ENCODE data around the gene CBR3.
"Not testable (repeated sequence)": the region's sequence is repeated elsewhere in the genome, so short reads cannot be mapped to it uniquely, and the experiment has no call there.

The CBR3 gene

DNA sequence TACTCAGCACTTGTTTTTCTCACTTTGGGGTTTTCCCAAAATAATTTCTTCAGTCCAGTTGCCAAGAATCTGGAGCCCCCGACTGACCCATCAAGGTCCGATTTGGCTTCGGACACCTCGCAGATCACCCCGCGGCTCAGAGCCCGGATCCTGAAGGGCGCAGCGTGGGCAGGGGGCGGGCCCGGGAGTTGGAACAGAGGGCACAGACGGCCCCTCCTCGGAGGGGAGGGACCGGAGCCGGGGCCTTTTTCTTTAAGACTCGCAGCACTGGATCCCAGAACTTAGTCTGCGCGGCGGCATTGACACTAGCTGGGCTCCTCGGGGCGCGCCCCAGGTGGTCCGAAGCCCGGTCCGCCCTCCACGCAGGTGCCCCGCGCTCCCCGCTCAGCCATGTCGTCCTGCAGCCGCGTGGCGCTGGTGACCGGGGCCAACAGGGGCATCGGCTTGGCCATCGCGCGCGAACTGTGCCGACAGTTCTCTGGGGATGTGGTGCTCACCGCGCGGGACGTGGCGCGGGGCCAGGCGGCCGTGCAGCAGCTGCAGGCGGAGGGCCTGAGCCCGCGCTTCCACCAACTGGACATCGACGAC is at the start of gene CBR3:
CBR3 (plus strand) TSS at position 277 of the 588 bp plus-strand sequence; CDS start at position 391, 114 bp downstream.
- peak; percentile 64 for DNase-seq

- no peak for DNase-seq
Measured at GRCh38 chr21:36087362-36088138, 47.3 kb upstream of the CBR3 start.

- DNase-seq: no peak
Measured at GRCh38 chr21:36089946-36090345, 44.9 kb upstream of the CBR3 start.

DNA sequence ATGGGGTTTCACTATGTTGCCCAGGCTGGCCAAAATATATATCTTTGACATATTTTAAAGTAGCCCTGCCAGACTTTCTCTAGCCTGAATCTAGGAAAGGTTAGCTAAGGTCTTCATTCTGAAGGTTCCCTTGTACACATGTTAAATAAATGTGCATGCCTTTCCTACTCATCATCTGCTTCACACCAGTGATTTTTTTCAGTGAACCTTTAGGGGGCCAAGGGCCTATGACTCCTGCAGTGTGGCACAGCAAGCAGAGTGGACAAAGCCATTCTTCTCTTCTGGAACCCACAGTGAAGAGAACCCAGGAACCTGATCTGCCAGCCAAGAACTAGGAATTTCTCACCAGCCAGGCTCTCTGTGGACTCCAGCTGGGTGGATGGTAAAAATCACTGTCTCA is 42.2 kb upstream of the CBR3 start:
- DNase-seq: no peak

- DNase-seq: no peak
Measured at GRCh38 chr21:36093512-36093911, 41.4 kb upstream of the CBR3 start.

DNA sequence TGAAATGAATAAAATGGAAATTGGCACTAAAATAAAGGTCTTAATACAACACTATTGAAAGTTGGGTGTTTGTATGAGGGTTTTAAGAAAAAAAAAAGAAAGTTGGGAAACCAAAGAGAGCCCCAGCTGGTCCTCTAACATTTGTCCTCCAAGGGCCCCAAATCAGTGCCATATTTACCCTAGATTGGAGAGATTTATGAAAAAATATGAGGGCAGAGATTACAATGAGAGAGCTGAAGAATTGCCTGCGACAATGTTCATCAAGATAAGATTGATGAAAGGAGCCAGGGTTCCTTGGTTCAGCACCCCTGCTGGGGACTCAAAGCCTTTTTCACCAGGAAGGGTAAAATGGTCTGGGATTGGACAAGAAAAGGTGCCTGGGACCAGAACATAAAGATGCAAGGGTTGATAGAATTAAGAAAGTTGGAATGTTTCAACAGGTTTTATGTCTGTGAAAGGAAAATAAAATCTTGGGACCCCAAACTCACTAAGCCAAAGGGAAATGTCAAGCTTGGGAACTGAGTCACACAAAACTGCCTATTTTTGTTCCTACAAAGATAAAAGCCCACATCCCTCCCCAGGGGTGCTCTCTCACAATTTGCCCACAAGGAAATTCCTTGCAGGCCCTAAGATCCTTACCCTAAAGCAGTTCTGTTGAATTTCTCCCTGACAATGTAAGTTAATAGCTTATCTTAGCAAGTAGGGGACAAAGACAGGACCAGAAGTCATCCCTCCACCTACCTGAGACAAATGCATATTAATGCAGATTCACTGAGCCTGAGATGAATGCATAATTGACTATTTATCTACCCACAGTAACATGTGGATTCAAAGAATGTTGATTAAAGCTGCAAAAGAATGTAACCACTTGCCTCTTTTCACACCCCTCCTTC is 38.2 kb upstream of the CBR3 start:
- no peak for DNase-seq

GRCh38 chr21:36097427-36098181 is 37.3 kb upstream of the CBR3 start:
- DNase-seq: no peak

GRCh38 chr21:36098182-36098532 is 36.7 kb upstream of the CBR3 start:
- DNase-seq: no peak

DNA sequence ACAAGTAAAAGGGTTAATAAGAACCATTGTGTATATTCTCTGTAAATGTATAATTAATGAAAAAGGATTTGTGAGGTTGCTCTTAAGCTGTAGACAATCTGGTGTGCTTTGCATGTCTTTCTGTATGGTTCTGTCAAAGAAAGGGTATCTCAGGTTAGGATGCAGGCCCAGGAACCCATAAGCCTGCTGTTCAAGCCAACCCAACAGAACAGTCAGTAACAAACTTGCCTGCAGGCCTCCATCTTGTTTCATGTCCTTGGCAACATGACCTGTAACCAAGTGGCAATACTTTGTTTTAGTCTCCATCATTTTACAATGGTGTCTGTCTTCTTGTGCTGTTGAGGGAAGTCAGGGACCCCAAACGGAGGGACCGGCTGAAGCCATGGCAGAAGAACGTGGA is 35.9 kb upstream of the CBR3 start:
- DNase-seq: no peak

DNA sequence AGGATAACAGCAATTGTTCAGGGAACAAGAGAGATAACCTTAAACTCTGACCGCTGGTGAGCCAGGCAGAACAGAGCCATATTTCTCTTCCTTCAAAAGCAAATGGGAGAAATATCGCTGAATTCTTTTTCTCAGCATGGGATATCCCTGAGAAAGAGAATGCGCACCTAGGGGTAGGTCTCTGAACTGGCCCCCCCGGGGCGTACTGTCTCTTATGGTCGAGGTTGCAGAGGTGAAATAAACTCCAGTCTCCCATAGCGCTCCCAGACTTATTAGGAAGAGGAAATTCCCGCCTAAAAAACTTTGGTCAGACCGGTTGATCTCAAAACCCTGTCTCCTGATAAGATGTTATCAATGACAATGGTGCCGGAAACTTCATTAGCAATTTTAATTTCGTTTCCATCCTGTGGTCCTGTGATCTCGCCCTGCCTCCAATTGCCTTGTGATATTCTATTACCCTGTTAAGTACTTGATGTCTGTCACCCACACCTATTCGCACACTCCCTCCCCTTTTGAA is 35.1 kb upstream of the CBR3 start:
- DNase-seq: not testable (repeated sequence)

DNA sequence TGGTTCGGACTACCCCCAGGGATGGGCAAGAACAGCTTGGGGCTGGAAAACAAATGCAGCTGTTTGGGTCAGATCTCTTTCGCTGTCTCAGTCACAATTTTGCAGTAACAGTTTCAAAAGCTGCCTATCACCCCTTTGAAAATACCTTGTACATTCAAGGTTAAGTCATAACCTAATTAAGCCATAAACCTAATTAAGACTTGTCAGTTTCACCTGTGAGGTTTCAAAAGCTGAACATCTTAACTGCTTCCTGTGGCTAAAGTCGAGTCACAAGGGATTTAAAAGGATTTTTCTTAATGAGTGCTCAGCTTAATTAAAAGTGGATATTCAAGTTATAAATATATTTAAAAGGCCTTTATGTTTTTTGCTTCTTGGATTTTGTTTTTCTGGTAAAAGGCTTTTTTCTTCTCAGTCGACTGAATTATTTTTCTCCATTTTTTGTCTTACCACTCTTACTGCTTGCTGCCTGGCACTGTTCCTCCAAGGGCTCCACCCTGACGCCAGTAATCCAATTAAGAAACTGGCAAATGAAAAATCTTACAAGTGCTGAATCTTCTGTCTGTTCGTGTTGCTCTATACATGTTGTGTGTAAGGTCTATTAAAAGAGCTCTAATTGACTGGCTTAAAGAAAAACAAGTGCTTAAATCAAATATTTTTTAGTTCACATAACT is 33.8 kb upstream of the CBR3 start:
- no peak for DNase-seq

DNA sequence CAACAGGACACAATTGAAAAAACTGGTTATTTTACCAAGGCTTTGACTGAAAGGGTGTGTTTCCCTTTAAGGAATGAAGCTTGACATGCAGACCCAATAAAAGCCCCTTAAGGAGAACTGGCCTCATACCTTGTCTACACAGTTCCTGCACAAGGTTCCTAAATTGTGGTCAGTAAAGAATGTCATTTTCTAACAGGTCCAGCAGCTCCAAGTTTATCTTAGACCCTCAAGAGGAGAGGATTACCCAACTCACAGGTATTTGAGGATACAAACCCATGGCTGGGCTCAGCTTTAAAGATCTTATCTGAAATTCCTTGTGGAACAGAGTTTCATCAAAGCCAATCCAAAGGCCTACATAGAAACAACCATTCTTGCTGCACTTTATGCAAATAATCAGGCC is 31.4 kb upstream of the CBR3 start:
- no peak for DNase-seq

GRCh38 chr21:36104317-36105300 is 30.3 kb upstream of the CBR3 start:
- DNase-seq: peak; percentile 65

- no peak for DNase-seq
Measured at GRCh38 chr21:36105327-36105842, 29.5 kb upstream of the CBR3 start.

DNA sequence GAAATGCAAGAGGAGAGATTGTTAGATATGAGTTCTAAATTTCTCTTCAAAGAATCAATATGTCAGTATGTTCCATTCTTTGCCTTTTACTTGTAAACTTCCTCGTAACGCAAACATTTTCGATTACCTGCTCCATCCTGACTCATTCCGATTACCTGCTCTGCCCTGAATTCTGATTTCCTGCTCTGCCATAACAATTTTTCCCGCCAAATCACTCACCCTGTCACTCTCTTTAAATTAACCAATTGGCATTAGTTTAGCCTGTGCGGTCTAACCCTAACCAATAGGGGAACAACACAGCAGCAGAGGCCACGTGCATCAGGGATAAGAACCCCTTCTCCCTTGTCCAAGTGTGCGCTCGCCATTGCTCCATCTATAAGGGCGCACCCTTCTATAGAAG is 25.0 kb upstream of the CBR3 start:
- DNase-seq: no peak

DNA sequence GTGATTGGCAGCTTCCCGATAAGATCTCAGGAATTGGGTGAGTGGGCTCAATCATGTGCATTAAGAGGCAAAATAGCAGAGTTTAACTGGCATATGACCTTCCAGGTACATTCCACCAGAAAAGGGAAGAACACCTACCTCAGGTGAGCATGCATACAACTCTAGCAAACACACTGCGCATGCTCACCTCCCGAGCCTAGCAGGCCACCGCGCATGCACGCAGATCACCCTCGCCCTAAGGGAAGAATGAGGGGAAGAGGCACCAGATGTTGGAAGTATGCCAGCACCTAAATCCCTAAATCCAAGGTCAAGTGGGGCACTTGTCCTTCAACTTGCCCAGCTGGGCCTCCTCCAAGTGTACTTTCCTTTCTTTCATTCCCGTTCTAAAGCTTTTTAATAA is 23.6 kb upstream of the CBR3 start:
- DNase-seq: no peak

- DNase-seq: no peak
Measured at GRCh38 chr21:36113647-36114428, 21.0 kb upstream of the CBR3 start.

DNA sequence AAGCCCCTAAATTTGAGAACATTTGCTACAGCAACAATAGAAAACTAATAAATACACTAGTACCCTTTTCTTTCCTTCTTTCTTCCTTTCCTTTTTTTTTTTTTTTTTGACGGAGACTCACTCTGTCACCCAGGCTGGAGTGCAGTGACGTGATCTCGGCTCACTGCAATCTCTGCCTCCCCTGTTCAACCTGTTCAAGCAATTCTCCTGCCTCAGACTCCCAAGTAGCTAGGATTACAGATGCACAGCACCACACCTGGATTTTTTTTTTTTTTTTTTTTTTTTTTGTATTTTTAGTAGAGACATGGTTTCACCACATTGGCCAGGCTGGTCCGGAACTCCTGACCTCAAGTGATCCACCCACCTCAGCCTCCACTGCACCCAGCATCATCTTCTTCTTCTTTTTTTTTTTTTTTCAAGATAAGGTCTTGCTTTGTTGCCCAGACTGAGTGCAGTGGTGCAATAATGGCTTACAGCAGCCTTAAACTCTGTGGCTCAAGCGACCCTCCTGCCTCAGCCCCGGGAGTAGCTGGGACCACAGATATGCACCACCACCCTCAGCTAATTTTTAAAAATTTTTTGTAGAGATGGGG is 19.6 kb upstream of the CBR3 start:
- DNase-seq: no peak

DNA sequence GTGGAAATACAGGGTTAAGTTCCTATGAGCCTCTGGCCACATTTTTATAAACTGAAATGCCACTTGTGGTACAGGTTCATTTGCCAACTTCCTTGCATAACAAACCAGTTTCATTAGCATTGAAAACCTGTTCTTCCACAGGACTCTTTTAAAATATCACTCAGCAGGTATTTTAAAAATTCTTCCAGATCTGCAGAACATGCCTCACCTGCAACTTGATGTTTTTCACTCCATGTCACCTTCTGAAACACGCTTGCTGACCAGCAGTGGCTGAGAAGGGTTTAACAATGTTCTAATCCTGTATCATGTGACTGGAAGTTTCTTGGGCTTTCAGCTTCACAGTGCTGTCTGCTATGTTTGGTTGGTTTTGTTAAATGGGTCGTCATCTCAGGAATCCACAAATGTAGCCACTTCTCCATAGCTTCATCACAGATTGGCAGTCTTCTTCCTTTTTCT is 17.6 kb upstream of the CBR3 start:
- no peak for DNase-seq
